H9 (cell line): ENCODE results near the gene CCDC148. TPM values are rescaled to one million over a fixed set of nuclear protein-coding genes. Genes with fewer than 3 reads are reported as not detected.

Source experiments
- DNase-seq: peaks from one replicate; pipeline ENCODE4 v3.0.0-alpha.2; 2017
- H2AFZ ChIP-seq: one replicate; pipeline ENCODE4 v1.6.1; 2013; ENCODE audit warnings: mild to moderate bottlenecking, low read length, control low read depth, moderate library complexity
- H2AK5ac ChIP-seq: 2 replicates; pipeline ENCODE4 v1.6.1; 2013; ENCODE audit warnings: low read length, control low read depth, mixed read lengths; ENCODE audit not compliant: insufficient read length
- H2BK120ac ChIP-seq: one replicate; pipeline ENCODE4 v1.6.1; 2013; ENCODE audit warnings: low read depth, mild to moderate bottlenecking, low read length, control low read depth, inconsistent platforms; ENCODE audit not compliant: poor library complexity, severe bottlenecking
- H2BK12ac ChIP-seq: 2 replicates; pipeline ENCODE4 v1.6.1; 2013; ENCODE audit warnings: low read length, control low read depth, mixed read lengths, low read depth; ENCODE audit not compliant: insufficient read length
- H2BK15ac ChIP-seq: 2 replicates; pipeline ENCODE4 v1.6.1; 2013; ENCODE audit warnings: low read depth, low read length, control low read depth
- H2BK20ac ChIP-seq: one replicate; pipeline ENCODE4 v1.6.1; 2013; ENCODE audit warnings: low read depth, mild to moderate bottlenecking, low read length, control low read depth, inconsistent platforms; ENCODE audit not compliant: poor library complexity, severe bottlenecking
- H2BK5ac ChIP-seq: 2 replicates; pipeline ENCODE4 v1.6.1; 2013; ENCODE audit warnings: low read length, control low read depth, mixed read lengths; ENCODE audit not compliant: insufficient read length
- H3K14ac ChIP-seq: 2 replicates; pipeline ENCODE4 v1.6.1; 2013; ENCODE audit warnings: low read length, control low read depth; ENCODE audit not compliant: insufficient read depth
- H3K18ac ChIP-seq: 2 replicates; pipeline ENCODE4 v1.6.1; 2013; ENCODE audit warnings: low read depth, mild to moderate bottlenecking, mixed read lengths, low read length, control low read depth; ENCODE audit not compliant: insufficient read length
- H3K23ac ChIP-seq: 2 replicates; pipeline ENCODE4 v1.6.1; 2013; ENCODE audit warnings: low read length, control low read depth, mixed read lengths, low read depth; ENCODE audit not compliant: insufficient read length
- H3K23me2 ChIP-seq: 2 replicates; pipeline ENCODE4 v1.6.1; 2013; ENCODE audit warnings: low read depth, mild to moderate bottlenecking, mixed read lengths, low read length, control low read depth; ENCODE audit not compliant: insufficient read length, poor library complexity, severe bottlenecking
- H3K27ac ChIP-seq: 2 replicates; pipeline ENCODE4 v1.5.1; 2013; ENCODE audit warnings: low read length, control low read depth, mixed read lengths, low read depth; ENCODE audit not compliant: insufficient read length
- H3K27me3 ChIP-seq: 2 replicates; pipeline ENCODE4 v1.6.1; 2013; ENCODE audit warnings: low read length, control low read depth, inconsistent platforms; ENCODE audit not compliant: insufficient read depth
- H3K4ac ChIP-seq: 2 replicates; pipeline ENCODE4 v1.6.1; 2013; ENCODE audit warnings: low read depth, mild to moderate bottlenecking, control low read depth, inconsistent platforms, low read length, moderate library complexity
- H3K4me1 ChIP-seq: 2 replicates; pipeline ENCODE4 v1.6.1; 2013; ENCODE audit warnings: low read length, control low read depth, inconsistent platforms; ENCODE audit not compliant: insufficient read depth
- H3K4me2 ChIP-seq: 2 replicates; pipeline ENCODE4 v1.6.1; 2013; ENCODE audit warnings: low read length, control low read depth, mixed read lengths; ENCODE audit not compliant: insufficient read length, insufficient read depth
- H3K56ac ChIP-seq: 2 replicates; pipeline ENCODE4 v1.6.1; 2013; ENCODE audit warnings: low read depth, mild to moderate bottlenecking, mixed read lengths, low read length, control low read depth; ENCODE audit not compliant: insufficient read length
- H3K79me1 ChIP-seq: 2 replicates; pipeline ENCODE4 v1.6.1; 2013; ENCODE audit warnings: low read depth, mild to moderate bottlenecking, moderate library complexity, low read length, control low read depth, inconsistent platforms; ENCODE audit not compliant: insufficient read depth, poor library complexity, severe bottlenecking
- H3K79me2 ChIP-seq: 2 replicates; pipeline ENCODE4 v1.6.1; 2013; ENCODE audit warnings: low read length, control low read depth, inconsistent platforms; ENCODE audit not compliant: insufficient read depth
- H3K9ac ChIP-seq: 2 replicates; pipeline ENCODE4 v1.6.1; 2013; ENCODE audit warnings: low read length, control low read depth, mixed read lengths; ENCODE audit not compliant: insufficient read length; ENCODE audit errors: extremely low read depth
- H3K9me3 ChIP-seq: one replicate; pipeline ENCODE4 v1.6.1; 2013; ENCODE audit warnings: low read depth, low read length, inconsistent platforms; ENCODE audit not compliant: control insufficient read depth
- H3T11ph ChIP-seq: one replicate; pipeline ENCODE4 v1.6.1; 2013; ENCODE audit warnings: mild to moderate bottlenecking, low read length, control low read depth, inconsistent platforms
- H4K20me1 ChIP-seq: one replicate; pipeline ENCODE4 v1.6.1; 2013; ENCODE audit not compliant: control insufficient read depth, insufficient read length, insufficient read depth
- H4K5ac ChIP-seq: 2 replicates; pipeline ENCODE4 v1.6.1; 2013; ENCODE audit warnings: low read depth, mild to moderate bottlenecking, mixed read lengths, low read length, control low read depth; ENCODE audit not compliant: insufficient read length
- H4K8ac ChIP-seq: replicated peaks from 2 replicates; pipeline ENCODE4 v1.6.1; 2013; ENCODE audit warnings: low read length, control low read depth, mixed read lengths, low read depth; ENCODE audit not compliant: insufficient read length
- H4K91ac ChIP-seq: 2 replicates; pipeline ENCODE4 v1.6.1; 2013; ENCODE audit warnings: low read depth, mild to moderate bottlenecking, moderate library complexity, mixed read lengths, low read length, control low read depth; ENCODE audit not compliant: insufficient read length
- H3K27ac Mint-ChIP-seq, 3 experiments: 2 replicates in 2 of 3; 3 replicates in 1 of 3; pipeline ENCODE4 v1.8.0; 2020 to 2021; ENCODE audit warnings: mixed read lengths in 3 of 3, mild to moderate bottlenecking in 1 of 3, moderate library complexity in 1 of 3
- H3K27me3 Mint-ChIP-seq: 2 replicates; pipeline ENCODE4 v1.8.0; 2021; ENCODE audit warnings: low read depth, mild to moderate bottlenecking, moderate library complexity, mixed read lengths
- H3K36me3 Mint-ChIP-seq, 3 experiments: 2 replicates in 2 of 3; 3 replicates in 1 of 3; pipeline ENCODE4 v1.8.0; 2020 to 2021; ENCODE audit warnings: low read depth in 3 of 3, mixed read lengths in 3 of 3; ENCODE audit not compliant: insufficient read depth in 1 of 3
- H3K4me1 Mint-ChIP-seq, 2 experiments: 2 replicates each; pipeline ENCODE4 v1.8.0; 2020; ENCODE audit warnings: mixed read lengths in 2 of 2
- H3K4me3 Mint-ChIP-seq, 2 experiments: 2 replicates in 1 of 2; 3 replicates in 1 of 2; pipeline ENCODE4 v1.8.0; 2020 to 2021; ENCODE audit warnings: mild to moderate bottlenecking in 2 of 2, mixed read lengths in 2 of 2, moderate library complexity in 1 of 2
- H3K9me3 Mint-ChIP-seq, 2 experiments: 2 replicates in 1 of 2; 3 replicates in 1 of 2; pipeline ENCODE4 v1.8.0; 2020; ENCODE audit warnings: mild to moderate bottlenecking in 2 of 2, mixed read lengths in 2 of 2, moderate library complexity in 1 of 2
- WGBS: extraction: QIAGEN DNeasy Blood & Tissue Kit; methylation state at CpG from one replicate; pipeline ENCODE4 v1.1.7; 2013; ENCODE audit warnings: missing lambda C conversion rate, low lambda C conversion rate, mixed read lengths; ENCODE audit not compliant: insufficient read length; ENCODE audit errors: extremely low coverage; 5-methylcytosine and 5-hydroxymethylcytosine counted together
- total RNA-seq: library from RNA; stranded (reverse); gene quantifications from 2 replicates; pipeline ENCODE4 v1.2.1, GENCODE V29; 2021
- TF ChIP-seq, protein P1 (sequence below): fragments of 200-600 bp; sonication (generic); conservative IDR thresholded peaks from 3 replicates; pipeline ENCODE4 v1.8.0; 2021; ENCODE audit warnings: antibody characterized with exemption, mild to moderate bottlenecking

CCDC148 gene
- total RNA-seq, 1 experiment from 2014 or later = 1.5 TPM

DNA sequence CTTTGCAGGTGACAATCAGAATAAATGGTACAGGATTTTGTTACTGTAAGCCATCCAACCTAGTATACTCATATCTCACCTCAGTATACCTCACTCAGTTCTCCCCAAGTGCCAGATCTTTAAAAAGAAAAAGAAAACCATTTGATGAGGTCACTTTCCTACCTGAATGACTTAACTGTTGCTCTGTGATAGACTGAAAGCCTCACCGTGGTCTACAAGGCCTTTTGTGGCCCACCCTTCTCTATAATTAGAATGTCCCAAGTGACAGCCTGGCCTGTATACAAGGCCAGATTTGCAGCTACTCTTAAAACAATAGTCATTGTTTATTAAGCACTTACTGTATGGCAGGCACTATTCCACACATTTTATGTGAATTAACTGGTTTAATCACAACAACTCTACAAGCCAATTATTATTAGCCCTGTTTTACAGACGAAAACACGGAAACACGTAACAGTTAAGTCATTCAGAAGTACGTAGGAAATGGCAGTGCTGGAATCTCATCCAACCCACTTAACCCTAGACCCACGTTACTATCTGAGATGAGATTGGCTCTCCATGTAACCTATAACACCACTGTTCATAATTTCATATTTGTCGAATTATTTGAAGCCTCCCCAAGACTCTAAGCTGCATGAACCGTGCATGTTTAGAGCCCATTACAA lies 28.5 kb upstream of the CCDC148 start:
- no peak overlapping the region for H3K4me2 ChIP-seq
- no peaks in the 10 kb centered on the region for H3K27me3 ChIP-seq
- no peak overlapping the region for H2BK20ac ChIP-seq
- H3K9me3 ChIP-seq = no peaks in the 10 kb centered on the region
- H3K23ac ChIP-seq = no peak overlapping the region
- no peak overlapping the region for H2BK12ac ChIP-seq
- DNase-seq = no peak
- Mint-ChIP-seq H3K4me3 (no peak overlapping the region), H3K9me3 (peaks cover 0 to 3% of the 10 kb centered on the region in 2 experiments; a peak in 1 of 5 replicates), H3K27me3 (no peaks in the 10 kb centered on the region), H3K27ac (no peak overlapping the region), H3K4me1 (peaks cover 40 to 53% of the 10 kb centered on the region in 2 experiments), H3K36me3 (peaks cover 0 to 5% (median 4%) of the 10 kb centered on the region in 3 experiments; a peak in 4 of 7 replicates)
- H3K79me2 ChIP-seq = peaks cover 12% of the 10 kb centered on the region; the same call in 1 of the 2 replicates
- H3K56ac ChIP-seq = no peak overlapping the region
- no peak overlapping the region for H4K8ac ChIP-seq
- H3K18ac ChIP-seq = no peak overlapping the region
- no peak overlapping the region for H2BK15ac ChIP-seq
- no peak overlapping the region for H2BK5ac ChIP-seq
- no peak overlapping the region for H2AFZ ChIP-seq
- no peaks in the 10 kb centered on the region for H3K23me2 ChIP-seq
- peaks cover 9% of the 10 kb centered on the region for H3K79me1 ChIP-seq
- H3K27ac ChIP-seq = no peak overlapping the region
- H4K20me1 ChIP-seq = no peaks in the 10 kb centered on the region
- no peak overlapping the region for H4K5ac ChIP-seq
- H3K9ac ChIP-seq = no peak overlapping the region
- H3K4ac ChIP-seq = no peak overlapping the region
- no peaks in the 10 kb centered on the region; the same call in 1 of the 2 replicates for H3K4me1 ChIP-seq
- TF ChIP-seq, protein P1, sequence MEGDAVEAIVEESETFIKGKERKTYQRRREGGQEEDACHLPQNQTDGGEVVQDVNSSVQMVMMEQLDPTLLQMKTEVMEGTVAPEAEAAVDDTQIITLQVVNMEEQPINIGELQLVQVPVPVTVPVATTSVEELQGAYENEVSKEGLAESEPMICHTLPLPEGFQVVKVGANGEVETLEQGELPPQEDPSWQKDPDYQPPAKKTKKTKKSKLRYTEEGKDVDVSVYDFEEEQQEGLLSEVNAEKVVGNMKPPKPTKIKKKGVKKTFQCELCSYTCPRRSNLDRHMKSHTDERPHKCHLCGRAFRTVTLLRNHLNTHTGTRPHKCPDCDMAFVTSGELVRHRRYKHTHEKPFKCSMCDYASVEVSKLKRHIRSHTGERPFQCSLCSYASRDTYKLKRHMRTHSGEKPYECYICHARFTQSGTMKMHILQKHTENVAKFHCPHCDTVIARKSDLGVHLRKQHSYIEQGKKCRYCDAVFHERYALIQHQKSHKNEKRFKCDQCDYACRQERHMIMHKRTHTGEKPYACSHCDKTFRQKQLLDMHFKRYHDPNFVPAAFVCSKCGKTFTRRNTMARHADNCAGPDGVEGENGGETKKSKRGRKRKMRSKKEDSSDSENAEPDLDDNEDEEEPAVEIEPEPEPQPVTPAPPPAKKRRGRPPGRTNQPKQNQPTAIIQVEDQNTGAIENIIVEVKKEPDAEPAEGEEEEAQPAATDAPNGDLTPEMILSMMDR = no peak
- H4K91ac ChIP-seq = no peak overlapping the region
- H3T11ph ChIP-seq = no peak overlapping the region
- no peak overlapping the region for H2BK120ac ChIP-seq
- no CpG with 5 or more reads among the region's 8 CpGs for WGBS
- no peak overlapping the region for H2AK5ac ChIP-seq
- no peak overlapping the region for H3K14ac ChIP-seq
